ENCODE data around the gene TMEM54.

The TMEM54 gene, protein sequence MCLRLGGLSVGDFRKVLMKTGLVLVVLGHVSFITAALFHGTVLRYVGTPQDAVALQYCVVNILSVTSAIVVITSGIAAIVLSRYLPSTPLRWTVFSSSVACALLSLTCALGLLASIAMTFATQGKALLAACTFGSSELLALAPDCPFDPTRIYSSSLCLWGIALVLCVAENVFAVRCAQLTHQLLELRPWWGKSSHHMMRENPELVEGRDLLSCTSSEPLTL

DNA sequence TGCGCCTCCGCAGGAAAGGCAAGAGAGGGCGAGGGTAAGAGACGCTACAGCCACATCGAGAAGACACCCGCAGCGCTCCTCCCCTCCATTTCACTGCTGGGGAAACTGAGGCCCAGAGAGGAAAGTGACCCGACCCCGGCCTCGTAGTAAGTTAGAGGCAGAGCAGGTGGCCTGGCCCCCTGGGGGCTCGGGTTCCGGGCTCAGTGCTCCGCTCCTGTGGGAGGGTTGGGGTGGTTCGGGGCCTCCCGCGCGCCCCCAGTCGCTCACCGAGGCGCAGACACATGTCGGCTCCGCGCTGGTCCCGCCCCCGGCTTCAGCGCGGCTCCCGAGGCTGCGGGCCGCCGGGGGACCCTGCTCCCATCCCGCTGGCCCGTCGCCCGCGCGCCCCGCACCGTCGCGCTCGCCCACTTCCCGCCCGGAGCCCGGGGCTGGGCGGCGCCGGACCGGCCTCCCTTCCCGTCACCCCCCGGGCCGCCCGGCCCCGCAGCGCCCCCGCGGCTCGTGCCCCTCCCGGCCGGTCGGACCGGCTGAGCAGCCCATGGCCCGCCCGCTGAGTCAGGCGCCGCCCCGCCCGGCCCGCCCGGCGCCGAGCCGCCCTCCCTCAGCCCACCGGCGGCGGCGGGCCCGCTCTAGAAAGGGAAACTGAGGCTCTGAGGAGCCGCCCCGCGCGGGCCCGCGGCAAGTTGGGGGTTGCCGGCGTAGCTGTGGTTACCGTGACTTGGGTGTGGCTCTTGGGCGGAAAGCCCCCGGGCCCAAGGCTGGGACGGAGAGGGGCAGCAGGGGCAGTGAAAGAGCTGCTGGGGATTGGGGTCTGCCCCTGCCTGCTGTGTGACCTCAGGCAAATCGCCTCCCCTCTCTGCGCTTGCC lies at the start of gene TMEM54:
TMEM54 (minus strand) TSS at position 434 of the 867 bp plus-strand sequence; CDS start at position 283, 151 bp downstream.
- Mint-ChIP-seq H3K27ac (ENCODE audit: low read depth) (no peak within 1 kb of the TSS), H3K9me3 (no peaks in the 10 kb centered on the region), H3K4me3 (peak within 1 kb of the TSS; percentile 77), H3K36me3 (ENCODE audit: insufficient read depth) (peaks cover 9% of the 10 kb centered on the region), H3K4me1 (peaks cover 5% of the 10 kb centered on the region), H3K27me3 (peaks cover 57% of the 10 kb centered on the region)
- ATAC-seq (replicated peaks; ENCODE audit: extremely low read depth, poor library complexity, severe bottlenecking) (peak; percentile 43), DNase-seq (ENCODE audit: low spot score in 2 of 2) (no peak)

DNA sequence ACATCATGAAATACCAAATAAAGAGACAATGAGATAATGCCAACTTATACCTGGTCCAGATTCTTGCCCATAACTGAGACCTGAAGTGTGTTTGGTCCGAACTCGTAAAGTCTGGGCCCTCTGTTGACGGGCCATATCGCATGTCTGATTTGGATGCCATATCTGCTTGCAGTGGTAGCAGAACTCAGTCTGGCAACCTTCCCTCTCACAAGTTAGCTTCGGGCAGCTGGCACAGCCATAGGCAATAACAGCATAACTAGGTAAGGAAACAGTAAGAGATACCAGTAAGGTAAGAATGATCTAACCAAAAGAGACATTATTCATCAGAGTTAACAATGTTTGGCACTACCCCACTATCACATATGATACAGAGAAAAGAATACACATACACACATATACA lies 48.3 kb upstream of the TMEM54 start:
- Mint-ChIP-seq H3K27ac (ENCODE audit: low read depth) (no peak overlapping the region), H3K27me3 (no peaks in the 10 kb centered on the region), H3K4me3 (no peak overlapping the region), H3K4me1 (peaks cover 21% of the 10 kb centered on the region), H3K9me3 (no peaks in the 10 kb centered on the region), H3K36me3 (ENCODE audit: insufficient read depth) (peaks cover 32% of the 10 kb centered on the region)
- ATAC-seq (replicated peaks; ENCODE audit: extremely low read depth, poor library complexity, severe bottlenecking) = no peak
- no peak for DNase-seq (ENCODE audit: low spot score in 2 of 2)

DNA sequence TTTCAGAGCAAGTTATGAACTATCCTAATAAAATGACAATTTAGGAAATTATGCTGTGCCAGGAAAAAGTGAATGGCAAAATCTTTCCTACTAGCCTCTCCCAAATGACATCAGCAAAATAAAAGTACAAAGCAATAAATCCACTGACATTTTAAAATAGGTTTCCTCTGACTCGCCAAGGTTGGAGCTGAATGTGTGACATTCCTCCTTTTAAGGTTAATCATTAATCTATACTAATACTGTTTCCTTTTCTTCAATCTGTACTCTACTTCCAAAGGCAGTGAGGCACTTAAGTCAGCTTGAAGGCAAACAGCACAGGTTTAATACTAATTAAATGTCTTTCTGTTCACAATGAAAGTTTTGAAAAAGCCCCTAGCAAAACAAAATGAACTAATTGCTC lies 47.7 kb upstream of the TMEM54 start:
- peaks cover 19% of the 10 kb centered on the region for H3K4me1 Mint-ChIP-seq
- no peak for ATAC-seq (replicated peaks; ENCODE audit: extremely low read depth, poor library complexity, severe bottlenecking)
- H3K4me3 Mint-ChIP-seq = no peak overlapping the region
- H3K27ac Mint-ChIP-seq (ENCODE audit: low read depth) = peak overlapping the region; percentile 32
- no peaks in the 10 kb centered on the region for H3K27me3 Mint-ChIP-seq
- H3K9me3 Mint-ChIP-seq = no peaks in the 10 kb centered on the region
- peaks cover 38% of the 10 kb centered on the region for H3K36me3 Mint-ChIP-seq (ENCODE audit: insufficient read depth)
- no peak for DNase-seq (ENCODE audit: low spot score in 2 of 2)

DNA sequence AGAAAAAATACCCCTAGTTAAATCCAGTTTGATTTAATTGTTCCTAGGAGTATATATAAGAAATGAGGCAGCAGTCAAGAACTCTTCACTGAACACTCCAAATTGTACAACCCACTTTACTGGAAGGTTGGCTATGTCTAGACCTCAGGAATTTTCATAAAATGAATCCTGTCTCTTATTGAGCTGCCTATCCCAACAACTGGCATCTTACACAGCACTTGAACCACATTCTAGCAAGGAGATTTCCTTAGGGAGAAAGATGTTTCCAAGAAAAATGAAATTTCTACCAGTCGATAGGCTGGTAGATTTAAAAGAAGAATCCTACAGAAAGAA lies 47.2 kb upstream of the TMEM54 start:
- no peak for ATAC-seq (replicated peaks; ENCODE audit: extremely low read depth, poor library complexity, severe bottlenecking)
- Mint-ChIP-seq H3K4me3 (no peak overlapping the region), H3K4me1 (peaks cover 16% of the 10 kb centered on the region), H3K27ac (ENCODE audit: low read depth) (no peak overlapping the region), H3K27me3 (no peaks in the 10 kb centered on the region), H3K36me3 (ENCODE audit: insufficient read depth) (peaks cover 42% of the 10 kb centered on the region), H3K9me3 (no peaks in the 10 kb centered on the region)
- DNase-seq (ENCODE audit: low spot score in 2 of 2) = no peak

DNA sequence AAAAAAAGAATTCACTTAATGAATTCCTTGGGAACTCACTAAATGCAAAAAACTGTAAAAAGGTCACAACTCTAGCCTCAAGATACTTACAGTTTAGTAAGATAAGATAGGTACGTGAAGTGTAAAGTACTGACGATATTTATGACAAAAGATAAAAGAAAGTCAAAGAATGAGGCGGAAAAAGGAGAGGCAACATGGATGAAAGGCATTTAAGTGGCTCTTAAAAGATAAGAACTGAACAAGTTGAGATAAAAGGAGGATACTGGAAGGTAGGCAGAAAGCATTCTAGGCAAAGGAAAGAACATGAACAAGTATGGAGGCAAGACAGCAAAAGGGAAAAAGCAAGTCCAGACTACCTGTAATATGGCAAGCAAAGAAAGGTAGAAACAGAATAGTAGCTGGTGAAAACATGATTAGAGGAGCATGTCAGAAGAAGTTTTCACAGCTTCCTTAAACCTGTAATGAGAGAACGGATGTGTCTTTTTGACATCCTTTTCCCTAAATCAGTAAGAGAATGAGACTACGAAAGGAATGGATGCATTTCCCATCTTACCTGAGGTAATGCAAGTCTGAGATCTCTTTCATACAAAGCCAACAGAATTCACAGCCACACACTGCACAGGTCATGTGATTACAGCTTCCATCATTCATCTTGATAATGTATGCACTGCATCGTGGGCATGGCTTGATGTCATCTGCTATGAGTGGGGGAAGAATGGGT lies 46.6 kb upstream of the TMEM54 start:
- H3K36me3 Mint-ChIP-seq (ENCODE audit: insufficient read depth) = peaks cover 44% of the 10 kb centered on the region
- H3K9me3 Mint-ChIP-seq = no peaks in the 10 kb centered on the region
- peaks cover 11% of the 10 kb centered on the region for H3K4me1 Mint-ChIP-seq
- no peaks in the 10 kb centered on the region for H3K27me3 Mint-ChIP-seq
- ATAC-seq (replicated peaks; ENCODE audit: extremely low read depth, poor library complexity, severe bottlenecking) = no peak
- H3K27ac Mint-ChIP-seq (ENCODE audit: low read depth) = peak overlapping the region; percentile 3
- no peak overlapping the region for H3K4me3 Mint-ChIP-seq
- no peak for DNase-seq (ENCODE audit: low spot score in 2 of 2)

DNA sequence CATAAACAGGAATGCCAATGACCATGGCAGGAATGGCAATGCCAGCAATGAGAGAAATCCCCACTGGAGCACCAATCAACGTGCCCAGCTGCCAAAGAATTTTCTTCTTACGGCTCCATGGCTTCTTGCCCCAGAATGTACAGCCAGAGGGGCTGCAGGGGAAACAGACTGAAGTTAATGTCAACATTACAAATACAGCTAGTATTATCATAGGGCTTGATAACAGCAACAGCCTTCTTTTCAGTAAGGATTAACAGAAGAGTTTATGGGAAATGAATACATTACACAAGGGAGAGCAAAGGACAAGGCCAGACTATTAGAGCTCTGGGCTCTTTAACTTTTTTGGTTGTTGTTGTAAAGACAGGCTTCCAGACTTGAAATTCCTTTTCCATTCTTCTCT lies 45.2 kb upstream of the TMEM54 start:
- DNase-seq (ENCODE audit: low spot score in 2 of 2) (no peak), ATAC-seq (replicated peaks; ENCODE audit: extremely low read depth, poor library complexity, severe bottlenecking) (no peak)
- Mint-ChIP-seq H3K9me3 (no peaks in the 10 kb centered on the region), H3K4me1 (peaks cover 11% of the 10 kb centered on the region), H3K27me3 (no peaks in the 10 kb centered on the region), H3K27ac (ENCODE audit: low read depth) (no peak overlapping the region), H3K36me3 (ENCODE audit: insufficient read depth) (peaks cover 57% of the 10 kb centered on the region), H3K4me3 (no peak overlapping the region)

DNA sequence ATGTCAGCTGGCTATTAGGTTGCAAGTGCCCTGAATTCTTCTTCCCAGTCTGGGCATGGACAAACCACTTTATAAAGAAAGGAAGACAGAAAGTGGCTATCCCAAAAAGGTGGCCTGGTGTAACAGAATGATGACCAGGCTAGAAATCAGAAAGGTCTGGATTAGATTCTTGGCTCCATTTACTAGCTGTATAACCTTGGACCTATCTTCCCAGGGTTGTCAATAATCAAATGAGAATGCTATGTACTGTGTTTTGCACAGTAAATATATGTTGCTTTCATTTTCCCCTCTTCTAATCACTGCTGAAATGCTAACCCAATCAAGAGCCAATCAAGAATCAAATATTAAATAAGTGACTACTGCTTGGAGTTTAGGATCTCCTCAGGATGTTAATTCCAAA lies 43.0 kb upstream of the TMEM54 start:
- no peak for DNase-seq (ENCODE audit: low spot score in 2 of 2)
- Mint-ChIP-seq H3K27ac (ENCODE audit: low read depth) (no peak overlapping the region), H3K36me3 (ENCODE audit: insufficient read depth) (peaks cover 69% of the 10 kb centered on the region), H3K4me1 (peaks cover 13% of the 10 kb centered on the region), H3K27me3 (no peaks in the 10 kb centered on the region), H3K4me3 (no peak overlapping the region), H3K9me3 (no peaks in the 10 kb centered on the region)
- ATAC-seq (replicated peaks; ENCODE audit: extremely low read depth, poor library complexity, severe bottlenecking) = no peak

DNA sequence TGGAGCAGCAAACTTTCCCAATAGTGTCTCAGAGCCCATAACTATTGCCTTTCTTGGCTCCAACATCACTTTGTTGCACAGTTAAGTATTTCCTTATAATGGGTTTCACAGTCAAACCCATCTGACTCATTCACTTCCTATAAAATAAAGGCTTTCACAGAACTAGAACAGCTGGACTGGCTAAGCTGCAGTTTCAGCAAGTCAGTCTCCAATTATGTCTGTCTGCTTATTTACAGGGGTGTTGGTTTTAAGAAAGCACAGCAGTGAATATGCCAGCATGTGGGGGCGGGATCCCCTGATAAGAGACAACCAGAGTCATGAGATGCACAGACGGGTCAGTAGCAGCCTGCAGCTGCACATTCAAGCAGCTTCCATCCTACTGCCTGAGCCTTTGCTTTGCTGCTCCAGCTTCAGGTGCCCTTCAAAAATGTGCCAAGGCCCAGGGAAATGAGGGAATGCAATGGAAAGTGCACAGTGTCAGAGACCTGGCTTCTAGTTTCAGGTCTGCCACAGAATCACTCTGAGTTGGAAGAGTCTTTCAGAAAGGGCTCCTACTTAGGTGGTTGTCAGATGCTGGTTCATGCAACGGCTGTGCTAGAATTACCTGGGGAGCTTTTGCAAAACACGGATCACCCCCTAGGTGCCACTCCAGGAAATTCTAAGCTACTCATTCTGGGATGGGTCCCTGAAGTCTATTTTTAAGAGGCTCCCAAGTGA lies 38.6 kb upstream of the TMEM54 start:
- ATAC-seq (replicated peaks; ENCODE audit: extremely low read depth, poor library complexity, severe bottlenecking) (no peak), DNase-seq (ENCODE audit: low spot score in 2 of 2) (no peak)
- H3K9me3 Mint-ChIP-seq = no peaks in the 10 kb centered on the region
- H3K27ac Mint-ChIP-seq (ENCODE audit: low read depth) = peak overlapping the region; percentile 35
- peaks cover 76% of the 10 kb centered on the region for H3K36me3 Mint-ChIP-seq (ENCODE audit: insufficient read depth)
- no peaks in the 10 kb centered on the region for H3K27me3 Mint-ChIP-seq
- H3K4me3 Mint-ChIP-seq = no peak overlapping the region
- H3K4me1 Mint-ChIP-seq = peaks cover 7% of the 10 kb centered on the region

DNA sequence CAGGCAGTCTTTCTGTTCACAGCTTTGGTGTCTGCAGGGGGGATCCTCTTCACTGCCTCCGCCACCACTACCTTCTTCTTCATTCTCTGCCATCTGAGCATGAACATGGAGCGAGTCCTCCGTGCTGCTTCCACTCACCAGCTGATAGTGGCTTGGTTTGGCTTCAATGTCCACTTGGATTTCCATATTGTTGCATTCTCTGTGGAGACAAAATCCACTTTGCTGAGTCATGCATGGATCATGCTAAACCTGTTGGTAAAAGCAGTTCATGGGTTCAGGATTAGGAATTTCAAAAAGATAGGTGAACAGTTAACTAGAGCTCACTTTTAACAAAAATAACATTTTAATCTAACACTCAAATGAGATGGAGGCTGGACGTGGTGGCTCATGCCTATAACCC lies 35.9 kb upstream of the TMEM54 start:
- no peaks in the 10 kb centered on the region for H3K27me3 Mint-ChIP-seq
- no peak overlapping the region for H3K27ac Mint-ChIP-seq (ENCODE audit: low read depth)
- no peak for ATAC-seq (replicated peaks; ENCODE audit: extremely low read depth, poor library complexity, severe bottlenecking)
- no peak overlapping the region for H3K4me3 Mint-ChIP-seq
- H3K9me3 Mint-ChIP-seq = no peaks in the 10 kb centered on the region
- peaks cover 7% of the 10 kb centered on the region for H3K4me1 Mint-ChIP-seq
- no peak for DNase-seq (ENCODE audit: low spot score in 2 of 2)
- peaks cover 56% of the 10 kb centered on the region for H3K36me3 Mint-ChIP-seq (ENCODE audit: insufficient read depth)

DNA sequence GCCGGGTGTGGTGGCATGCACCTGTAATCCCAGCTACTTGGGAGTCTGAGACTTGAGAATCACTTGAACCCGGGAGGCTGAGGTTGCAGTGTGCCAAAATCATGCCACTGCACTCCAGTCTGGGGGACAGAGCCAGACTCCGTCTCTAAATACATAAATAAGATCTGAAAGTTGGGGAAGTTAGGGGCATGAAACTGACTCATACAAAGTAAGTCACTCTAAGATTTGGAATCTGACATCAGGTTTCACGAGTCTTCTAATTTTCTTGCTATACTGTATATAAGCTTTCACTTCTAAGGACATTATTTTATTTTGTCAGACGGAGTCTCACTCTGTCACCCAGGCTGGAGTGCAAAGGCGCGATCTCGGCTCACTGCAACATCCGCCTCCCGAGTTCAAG lies 33.3 kb upstream of the TMEM54 start:
- Mint-ChIP-seq H3K4me3 (no peak overlapping the region), H3K9me3 (no peaks in the 10 kb centered on the region), H3K27ac (ENCODE audit: low read depth) (no peak overlapping the region), H3K4me1 (no peaks in the 10 kb centered on the region), H3K36me3 (ENCODE audit: insufficient read depth) (peaks cover 40% of the 10 kb centered on the region), H3K27me3 (no peaks in the 10 kb centered on the region)
- ATAC-seq (replicated peaks; ENCODE audit: extremely low read depth, poor library complexity, severe bottlenecking) (no peak), DNase-seq (ENCODE audit: low spot score in 2 of 2) (no peak)

DNA sequence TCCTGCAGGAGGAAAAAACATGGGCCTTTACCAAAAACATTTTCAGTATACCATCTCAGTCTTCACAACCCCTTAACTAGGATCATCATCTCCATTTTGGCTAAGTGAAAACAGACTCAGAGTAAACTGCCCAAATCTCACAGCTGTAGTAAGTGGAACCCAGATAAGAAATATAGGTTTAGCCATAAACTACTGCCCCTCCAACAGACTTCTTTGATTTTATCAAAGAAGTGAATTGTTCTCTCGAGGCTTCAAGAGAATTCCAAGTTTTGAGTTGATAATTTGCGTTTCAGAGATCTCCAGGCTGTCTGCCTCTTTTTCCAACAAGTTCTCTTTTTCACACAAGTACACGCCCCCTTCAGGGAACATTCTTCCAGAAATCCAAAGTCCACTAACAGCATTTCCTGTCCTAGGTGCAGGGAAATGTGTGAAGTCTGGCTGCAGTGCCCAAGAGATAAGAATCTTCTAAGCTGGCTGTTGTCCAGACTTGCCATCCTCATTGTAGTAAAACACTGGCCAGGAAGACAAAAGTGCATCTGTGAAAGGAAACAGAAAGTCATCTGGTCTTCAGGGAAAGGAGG lies 32.6 kb upstream of the TMEM54 start:
- H3K9me3 Mint-ChIP-seq = no peaks in the 10 kb centered on the region

DNA sequence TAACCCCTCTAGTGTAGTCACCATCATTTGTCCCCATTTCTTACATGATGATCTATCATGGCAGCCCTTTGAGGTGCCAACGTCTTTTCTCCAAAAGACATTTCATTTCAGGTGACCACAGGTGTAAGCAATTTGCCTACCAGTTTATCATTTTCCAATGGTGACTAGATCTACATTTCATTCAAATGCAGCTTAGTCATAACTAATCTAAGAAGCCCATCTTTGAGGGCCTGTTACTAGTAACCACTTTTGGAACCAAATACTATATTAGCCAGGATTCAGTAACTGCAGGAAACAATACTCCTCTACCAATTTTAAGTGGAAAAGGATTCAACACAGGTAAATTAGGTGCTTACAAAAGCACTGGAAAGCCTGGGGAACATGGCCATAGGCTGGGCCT lies 30.6 kb upstream of the TMEM54 start:
- no peak for ATAC-seq (replicated peaks; ENCODE audit: extremely low read depth, poor library complexity, severe bottlenecking)
- DNase-seq (ENCODE audit: low spot score in 2 of 2) = no peak
- H3K4me3 Mint-ChIP-seq = no peak overlapping the region
- peaks cover 22% of the 10 kb centered on the region for H3K36me3 Mint-ChIP-seq (ENCODE audit: insufficient read depth)
- H3K27ac Mint-ChIP-seq (ENCODE audit: low read depth) = no peak overlapping the region
- H3K4me1 Mint-ChIP-seq = no peaks in the 10 kb centered on the region
- H3K9me3 Mint-ChIP-seq = no peaks in the 10 kb centered on the region
- H3K27me3 Mint-ChIP-seq = no peaks in the 10 kb centered on the region

More for the DNA sequence above, 32.6 kb upstream of the TMEM54 start:
- no peak overlapping the region for H3K4me3 Mint-ChIP-seq
- H3K36me3 Mint-ChIP-seq (ENCODE audit: insufficient read depth) = peaks cover 38% of the 10 kb centered on the region
- peak overlapping the region; percentile 22 for H3K27ac Mint-ChIP-seq (ENCODE audit: low read depth)
- ATAC-seq (replicated peaks; ENCODE audit: extremely low read depth, poor library complexity, severe bottlenecking) = no peak
- DNase-seq (ENCODE audit: low spot score in 2 of 2) = no peak
- no peaks in the 10 kb centered on the region for H3K27me3 Mint-ChIP-seq
- no peaks in the 10 kb centered on the region for H3K4me1 Mint-ChIP-seq
